Smooth muscle cell of the brain vasculature (primary cell): Measurements from ENCODE around the gene MAP7.
"Not testable (repeated sequence)": the region's sequence is repeated elsewhere in the genome, so short reads cannot be mapped to it uniquely, and the experiment has no call there.

Source experiments
- DNase-seq: peaks from one replicate; pipeline ENCODE4 v3.0.0-alpha.2; 2012; ENCODE audit warnings: low read depth, low spot score

Gene MAP7

DNA sequence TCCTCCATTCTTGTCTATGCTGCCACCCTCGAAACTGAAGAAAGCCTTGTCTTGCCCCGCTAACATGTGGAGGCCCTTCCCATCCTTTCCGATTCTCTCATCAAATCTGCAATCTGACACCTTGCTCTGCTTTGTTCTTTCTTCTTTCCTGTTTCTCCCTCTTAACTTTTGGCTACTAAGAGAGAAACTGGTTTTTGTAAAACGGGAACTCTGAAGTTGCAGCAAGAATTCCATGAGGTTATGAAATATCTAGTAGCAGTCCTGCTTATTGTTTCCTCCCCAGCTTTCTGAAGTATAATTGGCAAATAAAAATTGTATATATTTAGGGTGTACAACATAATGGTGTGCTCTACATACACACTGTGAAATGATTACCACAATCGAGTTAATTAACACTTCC is 80.2 kb downstream of the MAP7 start:
- no peak for DNase-seq

DNA sequence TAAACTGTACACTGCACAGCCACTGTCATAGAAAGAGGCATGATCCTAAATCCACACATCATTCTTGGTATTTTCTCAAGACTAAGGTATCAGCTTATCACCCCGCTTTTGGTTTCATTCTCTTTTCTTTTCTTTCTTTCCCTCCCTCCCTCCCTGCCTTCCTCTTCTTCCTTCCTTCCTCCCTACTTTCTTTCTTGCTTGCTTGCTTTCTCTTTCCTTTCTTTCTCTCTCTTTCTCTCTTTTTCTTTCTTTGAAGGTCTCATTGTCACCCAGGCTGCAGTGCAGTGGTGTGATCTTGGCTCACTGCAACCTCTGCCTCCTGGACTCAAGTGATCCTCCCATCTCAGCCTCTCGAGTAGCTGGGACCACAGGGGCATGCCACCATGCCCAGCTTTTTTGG is 81.1 kb downstream of the MAP7 start:
- no peak for DNase-seq

DNA sequence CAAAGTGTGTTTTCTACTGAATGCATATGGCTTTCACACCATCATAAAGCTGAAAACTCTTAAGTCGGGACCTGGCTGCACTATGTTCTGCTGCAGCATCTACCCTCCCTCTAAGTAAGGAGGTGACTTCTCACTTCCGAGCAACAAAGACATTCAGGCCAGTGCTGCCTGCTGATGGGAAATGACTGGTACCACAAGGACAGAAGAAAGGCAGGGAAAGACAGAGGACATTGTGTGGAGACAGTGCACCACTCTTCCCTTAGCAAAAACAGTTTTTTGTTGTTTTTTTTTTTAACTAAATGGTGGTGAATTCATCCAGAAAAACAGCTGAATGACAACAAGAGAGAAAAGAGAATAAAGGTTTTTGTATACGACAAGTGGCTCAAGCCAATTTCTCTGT is 81.5 kb downstream of the MAP7 start:
- no peak for DNase-seq

DNA sequence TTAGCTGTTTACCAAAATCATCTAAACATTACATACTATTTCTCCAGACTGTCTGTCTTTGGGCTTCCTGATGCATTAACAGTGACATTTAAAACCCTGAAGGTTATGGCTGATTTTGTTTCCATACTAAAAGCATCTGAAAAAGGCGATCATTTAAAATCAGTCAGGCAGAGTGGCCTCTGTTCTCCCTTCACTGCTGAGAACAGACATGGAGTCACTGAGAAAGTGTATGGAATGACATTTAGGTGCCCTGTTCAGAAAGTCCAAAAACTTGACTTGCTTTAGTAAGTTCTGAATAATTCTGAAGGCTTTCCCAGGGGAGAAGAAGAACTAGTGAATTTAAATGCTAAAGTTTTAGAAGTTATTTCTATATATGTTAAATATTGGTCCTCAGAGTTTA is 83.0 kb downstream of the MAP7 start:
- no peak for DNase-seq

DNA sequence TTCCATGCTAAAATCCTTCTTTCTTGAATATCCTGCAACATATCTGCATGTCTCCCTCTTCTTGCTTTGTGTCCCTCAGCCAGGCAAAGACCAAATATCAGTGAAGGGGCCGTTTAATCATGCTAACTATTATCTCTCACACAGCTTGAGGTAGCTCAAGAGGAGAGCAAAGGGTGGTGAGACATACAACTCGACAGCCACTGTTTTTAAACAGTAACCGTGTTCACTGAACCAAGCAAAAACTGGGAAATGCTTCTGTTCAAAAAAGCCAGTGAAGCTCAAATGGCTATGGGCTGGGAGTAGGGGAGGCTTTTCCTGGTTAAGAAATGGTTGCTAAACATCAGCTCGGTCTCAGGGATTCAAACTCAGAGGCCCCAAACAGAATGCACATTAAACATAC is 83.4 kb downstream of the MAP7 start:
- no peak for DNase-seq

DNA sequence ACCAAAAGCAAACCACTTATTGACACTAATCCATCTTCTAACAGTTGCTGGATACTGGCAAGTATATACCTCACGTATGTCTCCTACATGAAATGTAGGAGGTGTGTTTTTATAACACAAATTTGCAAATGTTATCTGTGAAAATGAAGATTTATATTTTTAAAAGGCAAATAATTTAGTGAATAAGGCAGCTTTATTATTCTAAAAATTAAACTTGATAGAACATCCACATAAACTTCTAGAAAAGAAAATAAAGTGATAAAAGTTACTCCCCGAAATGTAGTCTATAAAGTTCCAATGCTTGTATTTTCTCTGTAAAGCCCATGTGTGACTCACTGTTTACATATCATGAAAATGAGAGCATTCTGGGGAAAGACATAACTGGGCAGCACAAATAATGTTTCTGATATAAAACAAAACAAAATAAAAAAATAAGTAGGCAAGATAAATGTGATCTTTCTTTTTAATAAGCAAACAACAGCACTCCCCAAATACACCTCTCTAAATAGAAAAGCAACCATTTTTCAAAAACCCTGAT is 84.4 kb downstream of the MAP7 start:
- DNase-seq, result no peak

DNA sequence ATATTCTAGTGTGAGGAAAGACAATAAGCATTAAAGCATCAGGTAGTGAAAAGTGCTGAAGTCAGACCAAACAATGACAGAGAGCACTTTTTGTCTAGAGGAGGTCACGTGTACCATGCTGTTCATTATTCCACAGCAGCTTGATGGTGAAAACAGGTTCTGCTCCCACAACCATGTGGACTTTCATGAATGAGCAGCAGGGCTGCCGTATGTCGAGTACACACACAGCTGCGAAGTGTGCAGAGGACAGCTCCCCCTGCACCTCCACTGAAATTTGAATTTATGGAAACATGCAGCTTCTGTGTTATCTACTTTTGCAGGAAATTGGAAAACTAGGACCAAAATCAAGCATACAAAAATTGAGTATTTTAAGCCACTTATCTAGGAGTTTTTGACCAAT is 85.3 kb downstream of the MAP7 start:
- DNase-seq, result no peak

DNA sequence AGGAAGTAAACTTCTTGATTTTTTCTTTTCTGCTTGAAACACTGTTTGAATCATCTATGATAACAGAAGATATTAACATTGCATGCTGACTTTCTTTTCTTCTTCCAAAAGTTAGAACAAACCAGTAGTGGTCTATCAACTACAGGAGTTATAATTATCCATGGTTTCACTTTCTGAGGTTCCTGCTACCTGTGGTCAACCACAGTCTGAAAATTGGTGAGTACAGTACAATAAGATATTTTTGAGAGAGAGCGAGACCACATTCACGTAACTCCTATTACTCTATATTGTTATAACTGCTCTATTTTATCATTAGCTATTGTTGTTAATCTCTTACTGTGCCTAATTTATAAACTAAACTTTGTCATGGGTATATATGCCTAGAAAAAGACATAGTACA is 86.1 kb downstream of the MAP7 start:
- no peak for DNase-seq

DNA sequence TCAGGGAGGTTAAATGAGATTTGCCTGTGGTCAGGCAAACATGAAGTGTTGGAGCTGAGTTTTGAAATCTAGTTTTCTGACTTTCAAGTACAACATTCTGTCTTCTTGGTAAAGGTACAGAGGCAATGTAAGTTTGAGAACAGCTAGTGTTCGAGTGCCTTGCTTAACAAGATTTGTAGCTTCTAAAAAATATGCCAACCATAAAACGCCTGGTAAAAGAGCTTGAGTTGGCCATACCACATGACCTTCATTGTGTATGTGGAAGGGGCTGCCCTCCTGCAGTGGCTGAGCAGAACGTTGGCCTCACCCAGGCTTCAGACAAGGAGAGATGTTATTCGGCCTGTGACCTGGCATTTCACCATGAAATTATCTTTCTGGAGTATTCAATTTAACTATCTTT is 86.5 kb downstream of the MAP7 start:
- DNase-seq, result no peak

DNA sequence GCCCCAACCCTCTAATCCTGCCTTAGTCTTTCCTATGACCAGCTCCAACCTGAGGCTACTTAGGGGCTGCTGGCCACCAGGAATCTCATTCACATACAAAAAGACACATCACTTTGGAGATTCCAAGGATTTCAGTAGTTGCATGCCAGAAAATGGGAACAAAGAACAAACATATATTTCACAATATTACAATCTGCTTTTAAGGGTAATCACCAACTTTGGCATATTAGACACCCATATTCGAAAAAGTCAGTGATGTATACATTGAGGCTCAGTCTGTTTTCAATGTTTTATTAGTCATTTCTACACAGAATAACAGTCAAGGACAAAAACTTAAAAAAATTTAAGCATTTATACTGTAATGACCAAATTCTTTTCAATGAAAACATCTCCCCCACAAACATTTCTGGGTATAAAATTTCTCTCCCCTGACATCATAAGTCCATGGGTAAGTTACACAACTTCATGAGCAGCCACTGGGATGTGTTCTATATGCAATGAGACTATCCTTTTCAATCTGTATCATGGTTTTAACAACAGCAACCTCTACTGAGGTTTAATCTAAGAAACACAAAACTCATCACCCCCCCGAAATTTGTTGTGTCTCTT is 103.5 kb downstream of the MAP7 start:
- no peak for DNase-seq

DNA sequence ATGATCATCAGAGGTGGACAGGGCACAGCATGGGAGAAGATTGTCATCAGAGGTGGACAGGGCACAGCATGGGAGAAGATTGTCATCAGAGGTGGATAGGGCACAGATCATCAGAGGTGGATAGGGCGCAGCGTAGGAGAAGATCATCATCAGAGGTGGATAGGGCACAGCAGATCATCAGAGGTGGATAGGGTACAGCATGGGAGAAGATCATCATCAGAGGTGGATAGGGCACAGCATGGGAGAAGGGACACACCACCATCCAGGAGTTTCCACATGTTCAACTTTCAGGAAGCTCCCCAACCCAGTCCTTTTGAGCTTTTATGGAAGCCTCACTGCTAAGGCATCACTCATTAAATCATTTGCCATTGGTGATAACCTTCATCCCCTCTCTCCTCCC is 104.1 kb downstream of the MAP7 start:
- no peak for DNase-seq

DNA sequence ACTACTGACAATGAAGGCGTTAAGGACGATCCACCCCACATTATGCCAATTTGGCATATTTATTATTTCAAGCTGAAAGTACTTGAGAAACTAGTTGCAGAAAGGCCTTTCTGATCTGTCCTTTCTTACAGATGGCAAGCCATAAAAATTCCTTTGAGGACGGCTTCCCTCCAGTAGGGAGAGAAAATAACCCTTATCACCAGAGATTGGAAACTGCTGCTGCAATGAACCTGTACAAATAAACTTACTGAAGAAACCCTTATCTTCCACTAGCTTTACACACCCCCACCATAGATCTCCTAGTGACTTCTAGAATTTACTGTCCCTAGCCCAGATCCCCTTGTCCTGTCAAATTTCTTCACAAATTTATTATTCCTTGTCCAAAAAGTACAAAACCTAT is 105.2 kb downstream of the MAP7 start:
- DNase-seq, result no peak

DNA sequence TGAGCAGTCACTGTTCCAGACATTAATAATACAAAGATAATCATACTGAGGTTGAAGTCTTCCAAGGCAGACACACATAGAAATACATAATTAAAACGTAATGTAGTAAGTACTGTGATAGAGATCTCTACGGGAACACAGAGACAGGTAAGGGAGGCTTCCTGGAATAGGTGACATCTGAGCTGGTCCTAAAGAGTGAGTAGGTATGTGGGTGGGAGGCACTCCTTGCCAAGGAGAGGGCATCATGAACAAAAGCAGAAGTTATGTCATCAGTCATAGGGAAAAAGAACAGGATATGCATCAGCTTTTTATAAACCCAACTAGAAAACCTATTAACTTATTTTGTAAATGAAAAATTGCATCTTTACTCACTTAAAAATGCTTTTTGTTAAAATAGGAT is 110.0 kb downstream of the MAP7 start:
- DNase-seq, result no peak

DNA sequence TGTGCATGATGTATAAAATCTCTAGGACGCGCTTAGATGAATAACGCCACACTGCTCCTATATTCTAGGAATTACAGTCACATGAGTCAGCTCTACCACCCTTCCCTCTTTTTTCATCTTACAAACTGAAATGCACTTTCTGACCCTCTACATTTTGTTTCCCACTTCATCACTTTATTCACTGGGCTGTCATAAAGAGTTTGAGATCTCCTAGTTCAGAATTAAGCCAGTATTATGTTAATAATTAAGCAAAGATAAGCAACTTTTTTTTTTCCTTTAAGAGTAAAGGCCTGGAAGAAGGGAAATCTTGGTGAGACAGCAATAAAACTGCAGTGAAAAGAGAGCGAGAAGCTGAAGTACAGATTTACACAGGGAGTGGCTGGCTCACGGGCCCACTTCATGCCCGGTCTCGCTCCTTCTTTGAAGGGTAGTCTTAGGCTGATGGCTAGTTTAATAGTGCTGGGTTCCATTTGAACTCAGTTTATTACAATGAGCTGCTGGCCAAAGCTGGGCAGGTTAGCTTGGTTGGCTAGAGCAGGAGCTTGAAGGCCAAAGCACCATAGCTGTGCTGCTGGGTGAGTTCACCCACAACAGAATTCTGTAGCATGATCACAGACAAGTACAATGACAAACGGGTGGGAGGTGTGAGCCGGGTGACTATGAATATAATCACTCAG is 110.6 kb downstream of the MAP7 start:
- no peak for DNase-seq

DNA sequence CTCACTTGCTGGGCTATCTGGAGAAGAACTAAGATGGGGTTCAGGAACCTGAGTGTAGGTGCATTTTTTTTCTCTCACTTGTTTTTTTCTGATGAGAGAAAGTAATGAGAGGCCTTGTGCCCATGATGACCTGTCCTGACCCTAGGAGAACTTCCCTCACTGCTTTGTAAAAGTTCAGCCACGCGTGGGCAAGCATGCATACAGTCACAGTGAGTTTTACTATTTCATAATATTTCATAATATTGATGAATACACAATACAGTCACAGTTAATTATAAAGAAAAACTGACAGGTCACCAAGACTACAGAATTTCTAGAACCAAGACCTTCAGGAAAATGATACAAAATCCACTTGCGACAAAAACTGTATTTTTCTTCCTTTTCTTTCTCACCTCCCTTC is 111.8 kb downstream of the MAP7 start:
- DNase-seq, result no peak

DNA sequence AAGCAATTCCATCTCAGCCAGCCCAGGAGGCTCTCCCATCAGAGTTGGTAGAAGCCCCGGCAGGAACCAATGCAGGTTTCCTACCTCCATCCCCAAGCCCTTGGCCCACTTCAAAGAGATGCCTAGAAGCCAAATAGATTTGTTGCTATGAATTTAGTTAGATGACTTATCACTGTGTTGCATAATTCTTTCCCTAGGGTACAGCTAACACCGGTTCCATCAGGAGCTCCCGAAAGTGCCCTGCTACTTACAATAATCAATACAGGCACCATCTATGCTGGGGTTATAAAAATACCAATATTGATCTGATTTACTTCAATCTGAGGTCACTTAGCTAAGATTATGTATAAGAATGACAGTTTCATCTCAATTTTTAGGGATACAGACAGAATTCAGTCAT is 113.0 kb downstream of the MAP7 start:
- DNase-seq, result no peak

DNA sequence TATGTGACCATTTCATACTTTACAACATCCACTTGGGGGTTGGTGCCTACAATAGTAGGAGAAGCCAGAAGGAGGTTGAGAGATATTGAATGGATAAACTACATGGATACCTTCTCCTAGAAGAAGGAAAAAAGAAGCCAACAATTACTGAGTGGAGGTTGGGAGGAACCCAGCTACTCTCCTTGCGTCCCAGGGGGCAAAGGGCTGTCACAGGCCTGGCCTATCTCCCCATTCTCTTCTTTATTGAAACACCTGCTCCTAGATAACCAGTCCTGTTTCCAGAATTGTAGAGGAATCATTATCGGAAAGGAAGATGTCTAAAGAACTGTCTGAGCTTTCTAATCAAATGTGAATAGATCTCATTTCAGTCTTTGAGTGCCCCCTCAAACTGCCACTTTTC is 115.1 kb downstream of the MAP7 start:
- no peak for DNase-seq

DNA sequence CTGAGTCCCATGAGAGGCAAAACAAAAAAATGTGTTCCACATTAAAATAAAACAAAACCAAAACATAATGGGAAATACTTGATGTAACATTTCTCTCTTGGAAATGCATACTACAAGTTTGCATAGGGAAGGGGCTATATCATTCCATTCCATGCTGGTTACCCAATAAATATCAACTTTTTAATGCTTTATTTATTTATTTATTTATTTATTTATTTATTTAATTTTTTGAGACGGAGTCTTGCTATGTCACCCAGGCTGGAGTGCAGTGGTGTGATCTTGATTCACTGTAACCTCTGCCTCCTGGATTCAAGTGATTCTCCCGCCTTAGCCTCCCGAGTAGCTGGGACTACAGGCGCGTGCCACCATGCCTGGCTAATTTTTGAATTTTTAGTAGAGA is 118.9 kb downstream of the MAP7 start:
- not testable (repeated sequence) for DNase-seq

DNA sequence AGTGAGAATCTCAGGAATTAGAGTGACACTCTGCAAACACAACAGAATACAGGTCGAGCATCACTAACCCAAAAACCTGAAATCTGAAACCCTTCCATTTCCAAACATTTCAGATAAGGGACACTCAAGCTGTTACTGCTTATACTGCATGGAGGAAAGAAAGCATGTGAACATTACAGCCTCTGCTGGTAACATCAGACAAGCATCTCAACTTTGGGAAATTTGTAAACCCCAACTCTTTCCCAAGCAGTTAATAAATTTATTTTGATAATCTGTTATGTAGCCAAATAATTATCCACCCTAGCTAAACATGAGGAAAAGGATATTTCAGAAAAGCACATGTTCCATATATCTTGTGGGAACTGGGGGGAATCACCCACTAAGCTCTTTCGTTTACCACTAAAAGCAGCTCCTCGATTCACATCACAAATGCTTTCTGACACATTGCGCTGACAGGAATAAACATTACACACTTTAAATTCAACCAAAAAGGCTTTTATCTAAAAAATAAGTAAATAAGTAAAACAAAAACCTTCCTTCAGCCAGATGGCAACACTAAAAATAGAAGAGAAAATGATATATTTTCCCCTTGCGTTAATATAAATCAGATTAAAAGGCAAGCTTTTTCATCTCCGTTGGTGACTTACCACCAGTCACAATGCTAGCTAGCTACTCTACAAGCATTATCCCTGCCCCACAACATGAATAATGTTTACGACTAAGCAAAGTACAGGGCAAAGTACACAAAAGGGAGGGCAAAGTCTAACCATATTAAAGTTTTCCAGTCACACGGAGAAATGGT is 120.8 kb downstream of the MAP7 start:
- no peak for DNase-seq

DNA sequence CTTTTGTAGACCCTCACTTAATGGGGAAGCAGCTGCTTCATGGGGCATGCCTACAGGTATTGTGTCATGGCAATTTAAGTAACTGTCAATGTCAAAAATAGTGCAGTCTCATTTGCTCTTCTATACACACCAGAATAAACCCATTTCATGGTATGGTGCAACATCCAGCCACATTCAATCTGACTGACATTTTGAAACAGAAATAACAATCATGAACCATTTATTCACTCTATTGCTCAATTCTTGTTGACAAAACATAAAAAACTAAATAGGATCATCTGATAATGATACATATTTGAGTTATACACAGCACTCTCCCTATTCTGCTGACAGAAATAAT is 122.9 kb downstream of the MAP7 start:
- DNase-seq, result no peak

DNA sequence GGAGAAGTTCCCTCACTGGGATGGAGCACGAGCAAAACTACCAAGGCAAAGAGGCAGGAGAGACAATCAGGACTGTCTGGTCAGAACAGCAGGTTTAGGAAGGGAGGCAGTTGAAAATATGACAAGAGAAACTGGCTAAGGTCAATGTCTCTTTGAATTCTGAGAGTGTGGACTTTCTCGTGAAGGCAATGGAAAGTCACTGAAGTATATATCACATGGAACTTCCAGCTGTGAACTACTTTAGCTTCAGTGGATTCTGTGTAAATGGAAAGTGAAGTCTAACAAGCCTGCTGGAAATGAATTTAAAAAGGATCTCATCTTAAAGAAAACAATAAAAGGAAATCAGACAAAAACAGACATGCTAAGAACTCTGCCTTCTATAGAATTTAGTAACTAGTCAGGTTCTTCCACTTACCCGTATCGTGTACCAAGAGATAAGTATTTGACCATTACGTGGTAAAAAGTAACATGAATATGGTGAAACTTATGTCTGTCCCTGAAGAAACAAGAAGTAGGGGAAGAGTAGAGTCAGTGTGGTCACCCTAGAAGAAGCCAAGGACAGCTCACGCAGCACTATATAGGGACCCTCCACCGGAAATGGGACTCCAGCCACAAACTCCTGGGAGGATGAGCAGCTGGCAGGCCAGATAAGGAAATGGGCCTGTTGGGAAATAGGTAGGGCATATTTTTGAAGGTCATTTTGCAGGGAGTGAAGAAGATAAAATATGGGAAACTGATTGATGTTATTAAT is 123.4 kb downstream of the MAP7 start:
- DNase-seq, result no peak

DNA sequence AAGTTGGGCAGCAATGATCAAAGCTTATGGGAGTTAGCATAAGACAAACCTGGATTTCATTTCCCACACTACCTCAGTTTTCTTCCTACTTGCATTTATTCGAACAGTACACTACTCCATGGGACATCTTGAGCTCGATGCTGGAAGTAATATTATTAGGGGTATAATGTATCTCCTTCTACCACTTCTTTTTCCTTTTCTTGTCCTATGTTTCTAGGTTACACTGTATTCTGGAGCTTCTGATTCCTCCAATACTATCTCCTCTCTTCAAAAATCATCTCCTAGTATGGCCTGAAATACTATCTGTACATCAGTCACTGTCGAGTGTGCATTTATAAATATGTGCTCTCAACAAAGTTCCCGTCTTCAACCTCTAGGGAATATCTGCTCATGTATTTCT is 124.4 kb downstream of the MAP7 start:
- no peak for DNase-seq
